H1 (cell line): ENCODE measurements around the gene TPD52L2. TPM values are rescaled to one million over a fixed set of nuclear protein-coding genes. Genes with fewer than 3 reads are reported as not detected.

Experiments
- CTCF ChIA-PET: fragments of 300-600 bp; sonication (Branson Sonifier 250); formaldehyde crosslinking; loops from one replicate; lab custom pipeline; 2021; ENCODE audit not compliant: partially characterized antibody; lab: Charles Lee
- POLR2A ChIA-PET: fragments of 300-600 bp; sonication (Branson Sonifier 250); formaldehyde crosslinking; loops from one replicate; lab custom pipeline; 2021; ENCODE audit warnings: inconsistent platforms; ENCODE audit not compliant: partially characterized antibody; lab: Charles Lee
- DNase-seq, 2 experiments: peaks; one replicate each; pipeline versions ENCODE4 v3.0.0 to v3.0.0-alpha.2; 2010 to 2022; ENCODE audit warnings: low spot score in 2 of 2, low read depth in 1 of 2, mixed read lengths in 1 of 2
- FAIRE-seq: peaks from 2 replicates; lab custom pipeline; 2011; peaks lifted over from hg19 to GRCh38; lab: Jason Lieb, UNC
- H2AFZ ChIP-seq: 2 replicates; pipeline ENCODE4 v1.8.1; 2012; ENCODE audit warnings: low read length, inconsistent platforms
- H2AK5ac ChIP-seq: 2 replicates; pipeline ENCODE4 v1.6.1; 2013; ENCODE audit warnings: low read depth, low read length
- H2BK120ac ChIP-seq: replicated peaks from 2 replicates; pipeline ENCODE3; 2013; ENCODE audit warnings: low read depth, low read length, inconsistent platforms
- H2BK12ac ChIP-seq: 2 replicates; pipeline ENCODE4 v1.6.1; 2013; ENCODE audit warnings: low read depth, low read length
- H2BK15ac ChIP-seq: 2 replicates; pipeline ENCODE4 v1.6.1; 2013; ENCODE audit warnings: low read length
- H2BK20ac ChIP-seq: 2 replicates; pipeline ENCODE4 v1.6.1; 2013; ENCODE audit warnings: low read length
- H2BK5ac ChIP-seq: 2 replicates; pipeline ENCODE4 v1.6.1; 2013; ENCODE audit warnings: low read depth, low read length
- H3K14ac ChIP-seq: 2 replicates; pipeline ENCODE4 v1.6.1; 2013; ENCODE audit warnings: inconsistent platforms; ENCODE audit not compliant: insufficient read length
- H3K18ac ChIP-seq: 2 replicates; pipeline ENCODE4 v1.6.1; 2013; ENCODE audit warnings: low read length; ENCODE audit errors: extremely low read depth
- H3K23ac ChIP-seq: 2 replicates; pipeline ENCODE4 v1.6.1; 2013; ENCODE audit warnings: inconsistent platforms; ENCODE audit not compliant: insufficient read length
- H3K23me2 ChIP-seq: 2 replicates; pipeline ENCODE4 v1.6.1; 2013; ENCODE audit warnings: low read depth, low read length
- H3K27ac ChIP-seq: 2 replicates; pipeline ENCODE4 v1.6.1; 2011; ENCODE audit warnings: low read depth, low read length, inconsistent platforms
- H3K27me3 ChIP-seq, 4 experiments: replicated peaks in 1 of 4; 1 replicate in 1 of 4; 2 replicates in 3 of 4; pipeline versions ENCODE4 v1.6.1 to v1.8.1; 2011 to 2013; ENCODE audit warnings: low read length in 3 of 4, mild to moderate bottlenecking in 3 of 4, inconsistent platforms in 2 of 4, mixed read lengths in 2 of 4, moderate library complexity in 1 of 4; ENCODE audit not compliant: control insufficient read depth in 3 of 4, insufficient read depth in 3 of 4; ENCODE audit errors: extremely low read depth in 1 of 4
- H3K36me3 ChIP-seq, 4 experiments: 2 replicates each; pipeline versions ENCODE4 v1.6.1 to v1.8.1; 2011 to 2013; ENCODE audit warnings: mild to moderate bottlenecking in 4 of 4, low read length in 3 of 4, moderate library complexity in 2 of 4, control low read depth in 1 of 4, inconsistent platforms in 1 of 4; ENCODE audit not compliant: insufficient read depth in 4 of 4, control insufficient read depth in 2 of 4
- H3K4ac ChIP-seq: replicated peaks from 2 replicates; pipeline ENCODE3; 2013; ENCODE audit warnings: low read length, low read depth, mixed read lengths, inconsistent platforms; ENCODE audit not compliant: insufficient read length
- H3K4me1 ChIP-seq, 4 experiments: replicated peaks in 1 of 4; 1 replicate in 1 of 4; 2 replicates in 3 of 4; pipeline versions ENCODE4 v1.6.1 to v1.8.1; 2011 to 2013; ENCODE audit warnings: low read length in 3 of 4, inconsistent platforms in 2 of 4, mixed read lengths in 1 of 4; ENCODE audit not compliant: insufficient read depth in 4 of 4, control insufficient read depth in 3 of 4
- H3K4me2 ChIP-seq, 2 experiments: 2 replicates each; pipeline versions ENCODE4 v1.6.1 to v1.8.1; 2011 to 2013; ENCODE audit warnings: low read depth in 2 of 2, low read length in 2 of 2, control low read depth in 1 of 2, inconsistent platforms in 1 of 2, mild to moderate bottlenecking in 1 of 2; ENCODE audit not compliant: insufficient read depth in 1 of 2
- H3K4me3 ChIP-seq, 4 experiments: fragments of 200-600, 300-600 bp in 1 of 4; sonication (generic), shearing (Covaris generic), sonication (Bioruptor Twin) in 1 of 4; 2 replicates each; pipeline versions ENCODE4 v1.5.1 to v1.8.1; 2011 to 2016; ENCODE audit warnings: low read length in 4 of 4, low read depth in 3 of 4, control low read depth in 2 of 4, inconsistent platforms in 2 of 4, mild to moderate bottlenecking in 2 of 4, mixed read lengths in 1 of 4, moderate library complexity in 1 of 4; ENCODE audit not compliant: insufficient read depth in 2 of 4; ENCODE audit errors: extremely low read depth in 1 of 4
- H3K56ac ChIP-seq: replicated peaks from 2 replicates; pipeline ENCODE3; 2013; ENCODE audit warnings: low read depth, mild to moderate bottlenecking, mixed read lengths, low read length, inconsistent platforms; ENCODE audit not compliant: insufficient read length
- H3K79me1 ChIP-seq: 2 replicates; pipeline ENCODE4 v1.6.1; 2013; ENCODE audit warnings: low read depth, low read length, control low read depth
- H3K79me2 ChIP-seq, 2 experiments: 2 replicates each; pipeline versions ENCODE4 v1.6.1 to v1.8.1; 2012 to 2013; ENCODE audit warnings: low read length in 2 of 2, mild to moderate bottlenecking in 2 of 2, inconsistent platforms in 1 of 2; ENCODE audit not compliant: insufficient read depth in 2 of 2, control insufficient read depth in 1 of 2
- H3K9ac ChIP-seq, 4 experiments: replicated peaks in 1 of 4; 1 replicate in 1 of 4; 2 replicates in 3 of 4; pipeline versions ENCODE4 v1.6.1 to v1.8.1; 2011 to 2013; ENCODE audit warnings: low read depth in 3 of 4, low read length in 3 of 4, control low read depth in 2 of 4, mild to moderate bottlenecking in 2 of 4, moderate library complexity in 2 of 4, inconsistent platforms in 1 of 4; ENCODE audit errors: extremely low read depth in 1 of 4
- H3K9me3 ChIP-seq, 2 experiments: 2 replicates each; pipeline versions ENCODE4 v1.6.1 to v1.8.1; 2012 to 2013; ENCODE audit warnings: mild to moderate bottlenecking in 2 of 2, moderate library complexity in 2 of 2, control low read depth in 1 of 2, inconsistent platforms in 1 of 2, low read depth in 1 of 2, low read length in 1 of 2, mixed read lengths in 1 of 2; ENCODE audit not compliant: insufficient read depth in 2 of 2
- H4K20me1 ChIP-seq, 2 experiments: replicated peaks in 1 of 2; 2 replicates each; pipeline versions ENCODE3 to v1.8.1; 2011 to 2013; ENCODE audit warnings: inconsistent platforms in 2 of 2, low read length in 2 of 2, mild to moderate bottlenecking in 1 of 2; ENCODE audit not compliant: insufficient read depth in 2 of 2, control insufficient read depth in 1 of 2
- H4K5ac ChIP-seq: 2 replicates; pipeline ENCODE4 v1.6.1; 2013; ENCODE audit warnings: low read length, low read depth, mixed read lengths, inconsistent platforms; ENCODE audit not compliant: insufficient read length
- H4K8ac ChIP-seq: 2 replicates; pipeline ENCODE4 v1.8.0; 2013; ENCODE audit warnings: mild to moderate bottlenecking, moderate library complexity, low read length, inconsistent platforms; ENCODE audit not compliant: insufficient read depth; ENCODE audit errors: extremely low read depth
- H4K91ac ChIP-seq: replicated peaks from 2 replicates; pipeline ENCODE3; 2013; ENCODE audit warnings: low read length, mixed read lengths, inconsistent platforms; ENCODE audit not compliant: insufficient read length
- BACH1 ChIP-seq: IDR thresholded peaks from 2 replicates; pipeline ENCODE4 v1.6.1; 2012; ENCODE audit warnings: low read length, improper control_type of control experiment
- whole genome bisulfite sequencing, 2 experiments: shearing (Covaris generic) in 1 of 2; methylation state at CpG; one replicate each; pipeline versions ENCODE4 v1.1.6 to v1.1.7; 2013 to 2015; ENCODE audit warnings: low lambda C conversion rate in 2 of 2, mixed read lengths in 2 of 2, inconsistent platforms in 1 of 2, low coverage in 1 of 2, missing lambda C conversion rate in 1 of 2; ENCODE audit not compliant: insufficient replicate concordance in 2 of 2, insufficient coverage in 1 of 2, insufficient read length in 1 of 2; ENCODE audit errors: extremely low coverage in 1 of 2, missing lambda C conversion rate in 1 of 2; 5-methylcytosine and 5-hydroxymethylcytosine counted together
- polyA plus RNA-seq, 7 experiments: library from polyadenylated mRNA; depleted of rRNA in 3 of 7; stranded (reverse) in 5 of 7; unstranded in 2 of 7; fragments of >200 nt in 5 of 7; fragments of 200-250 nt in 2 of 7; gene quantifications; 1 replicate in 5 of 7; 2 replicates in 1 of 7; 4 replicates in 1 of 7; pipeline versions ENCODE4 v1.2.1 to v1.2.3, GENCODE V29; 2011 to 2013; ENCODE audit warnings: missing spikeins in 2 of 7, mixed read lengths in 2 of 7
- total RNA-seq: library from RNA; stranded (reverse); fragmentation: NEBNext Ultra II Directional; extraction: Animal tissue kit (Norgen Biotek cat#: 25700); gene quantifications from 2 replicates; pipeline ENCODE4 v1.2.1, GENCODE V29; 2021

The TPD52L2 gene
- total and polyA plus RNA-seq, 2 of the 8 experiments (the other 6 are each of a cell fraction or from before 2014, with no cell fraction given): 77.1 to 80.2 TPM

- CTCF ChIA-PET: interaction anchor here (1.0 to 5.8 kb wide), 6 partner anchors 14 to 87 kb away, joined by 3 to 59 read pairs (median 12); no protein-coding TSS in a partner anchor
- Histone ChIP-seq H4K20me1 (peaks cover 0 to 4% of the 10 kb centered on the region in 2 experiments), H4K5ac (no peak within 1 kb of the TSS), H2BK120ac (no peak within 1 kb of the TSS), H2BK12ac (peak within 1 kb of the TSS; percentile 39; the same call in 1 of the 2 replicates), H2BK5ac (peak within 1 kb of the TSS; percentile 66; the same call in 1 of the 2 replicates), H2AK5ac (no peak within 1 kb of the TSS), H3K79me2 (peaks cover 0 to 17% of the 10 kb centered on the region in 2 experiments; a peak in 2 of 4 replicates), H3K23ac (no peak within 1 kb of the TSS), H2BK20ac (no peak within 1 kb of the TSS), H3K23me2 (peaks cover 6% of the 10 kb centered on the region; the same call in 1 of the 2 replicates), H4K91ac (no peak within 1 kb of the TSS), H3K56ac (no peak within 1 kb of the TSS), H3K9me3 (no peaks in the 10 kb centered on the region), H3K14ac (no peak within 1 kb of the TSS), H3K27ac (no peak within 1 kb of the TSS), H3K4ac (no peak within 1 kb of the TSS), H3K4me3 (no peak within 1 kb of the TSS), H3K79me1 (peaks cover 6% of the 10 kb centered on the region; the same call in 1 of the 2 replicates), H2AFZ (no peak within 1 kb of the TSS), H3K27me3 (no peaks in the 10 kb centered on the region), H3K4me1 (peaks cover 7 to 27% (median 25%) of the 10 kb centered on the region in 4 experiments), H3K9ac (no peak within 1 kb of the TSS), H4K8ac (peak within 1 kb of the TSS; percentile 45; the same call in 1 of the 2 replicates), H3K4me2 (no peak within 1 kb of the TSS), H3K36me3 (peaks cover 0 to 17% (median 0%) of the 10 kb centered on the region in 4 experiments; a peak in 1 of 8 replicates), H3K18ac (no peak within 1 kb of the TSS), H2BK15ac (no peak within 1 kb of the TSS)
- DNase-seq: no peak
- POLR2A ChIA-PET: interaction anchor here (0.6 to 5.9 kb wide), 4 partner anchors 9 to 227 kb away, joined by 3 to 52 read pairs (median 3); no protein-coding TSS in a partner anchor
- 95% methylated on average over 36 of the region's 59 CpGs; no CpG with 5 or more reads in 1 of the 2 experiments for WGBS, 2 experiments
- FAIRE-seq: no peak
- no peak for TF ChIP-seq BACH1
Measured at GRCh38 chr20:63861365-63861934, 3.6 kb upstream of the TPD52L2 start, which contains the start of gene ABHD16B. Gene ABHD16B, plus strand, starts transcription at chr20:63861498. Its CDS starts 43 bp downstream, at chr20:63861541.
